Loucy (cell line): ENCODE data around the gene ATG4D.
A peak's percentile ranks its signal among the peaks of the same experiment; 100 is the strongest.

Experiments used
- H2AFZ ChIP-seq: fragments of 200-600 bp; sonication (generic); 2 replicates; pipeline ENCODE4 v1.6.0; 2016; ENCODE audit warnings: antibody characterized with exemption, mild to moderate bottlenecking, low read length, moderate library complexity
- H3F3A ChIP-seq: fragments of 200-600 bp; 2 replicates; pipeline ENCODE4 v1.6.0; 2016; ENCODE audit warnings: antibody characterized with exemption, low read depth, mild to moderate bottlenecking
- H3K27me3 ChIP-seq: fragments of 200-600 bp; sonication (generic); 2 replicates; pipeline ENCODE4 v1.6.1; 2014; ENCODE audit warnings: low read length, mild to moderate bottlenecking; ENCODE audit not compliant: insufficient read depth, poor library complexity, severe bottlenecking
- H3K36me3 ChIP-seq: fragments of 200-600 bp; sonication (generic); 2 replicates; pipeline ENCODE4 v1.6.1; 2016; ENCODE audit warnings: low read length; ENCODE audit not compliant: insufficient read depth
- H3K4me1 ChIP-seq: fragments of 200-600 bp; sonication (generic); 2 replicates; pipeline ENCODE4 v1.5.1; 2014; ENCODE audit warnings: low read length, mild to moderate bottlenecking; ENCODE audit not compliant: insufficient read depth, poor library complexity, severe bottlenecking
- H3K4me2 ChIP-seq: fragments of 200-600 bp; sonication (generic); 2 replicates; pipeline ENCODE4 v1.6.0; 2014; ENCODE audit warnings: antibody characterized with exemption, low read length, low read depth, mild to moderate bottlenecking; ENCODE audit not compliant: poor library complexity, severe bottlenecking
- H3K4me3 ChIP-seq: fragments of 200-600 bp; sonication (generic); 2 replicates; pipeline ENCODE4 v1.5.1; 2014; ENCODE audit warnings: low read length, mild to moderate bottlenecking, mixed read lengths; ENCODE audit not compliant: poor library complexity, severe bottlenecking
- H3K79me2 ChIP-seq: fragments of 200-600 bp; sonication (generic); 2 replicates; pipeline ENCODE4 v1.6.1; 2014; ENCODE audit warnings: low read length; ENCODE audit not compliant: insufficient read depth
- H3K9ac ChIP-seq: fragments of 200-600 bp; sonication (generic); 2 replicates; pipeline ENCODE4 v1.6.0; 2014; ENCODE audit warnings: mild to moderate bottlenecking, low read depth, low read length, moderate library complexity; ENCODE audit not compliant: poor library complexity, severe bottlenecking
- H3K9me2 ChIP-seq: fragments of 200-600 bp; sonication (generic); replicated peaks from 2 replicates; pipeline ENCODE4 v1.6.1; 2016; ENCODE audit warnings: low read depth, low read length, mixed read lengths
- H3K9me3 ChIP-seq: fragments of 200-600 bp; sonication (generic); 2 replicates; pipeline ENCODE4 v1.6.1; 2014; ENCODE audit warnings: mild to moderate bottlenecking, antibody characterized with exemption, low read length, low read depth; ENCODE audit not compliant: insufficient read depth
- H4K20me1 ChIP-seq: fragments of 200-600 bp; sonication (generic); 2 replicates; pipeline ENCODE4 v1.6.0; 2014; ENCODE audit warnings: antibody characterized with exemption, low read length, mild to moderate bottlenecking; ENCODE audit not compliant: insufficient read depth, poor library complexity, severe bottlenecking
- CTCF ChIP-seq: fragments of 200-600 bp; sonication (generic); conservative IDR thresholded peaks from 2 replicates; pipeline ENCODE4 v1.5.1; 2014; ENCODE audit warnings: mild to moderate bottlenecking, antibody characterized with exemption, low read length
- EZH2phosphoT487 ChIP-seq: fragments of 200-600 bp; IDR thresholded peaks from 2 replicates; pipeline ENCODE4 v1.6.1; 2018; ENCODE audit warnings: antibody characterized with exemption, mild to moderate bottlenecking, moderate library complexity, borderline replicate concordance

The ATG4D gene

GRCh38 chr19:10552510-10553053 lies 8.9 kb downstream of the ATG4D start:
- peaks cover 52% of the 10 kb centered on the region for H3K4me1 ChIP-seq
- no peak for TF ChIP-seq EZH2phosphoT487
- TF ChIP-seq CTCF = no peak
- H2AFZ ChIP-seq = no peak overlapping the region
- H3K79me2 ChIP-seq = peaks cover 60% of the 10 kb centered on the region
- H3F3A ChIP-seq = peaks cover 36% of the 10 kb centered on the region
- H3K9ac ChIP-seq = peak overlapping the region; percentile 78
- H3K36me3 ChIP-seq = peaks cover 67% of the 10 kb centered on the region; the same call in 1 of the 2 replicates
- no peaks in the 10 kb centered on the region for H3K27me3 ChIP-seq
- H3K4me3 ChIP-seq = peak overlapping the region; percentile 58
- no peaks in the 10 kb centered on the region for H3K9me3 ChIP-seq
- no peaks in the 10 kb centered on the region for H4K20me1 ChIP-seq
- peak overlapping the region; percentile 77 for H3K4me2 ChIP-seq
- H3K9me2 ChIP-seq = no peaks in the 10 kb centered on the region

- H3K4me1 ChIP-seq = peaks cover 52% of the 10 kb centered on the region
- H2AFZ ChIP-seq = no peak overlapping the region
- H3K9me2 ChIP-seq = no peaks in the 10 kb centered on the region
- H3K4me3 ChIP-seq = peak overlapping the region; percentile 58
- no peaks in the 10 kb centered on the region for H3K27me3 ChIP-seq
- peaks cover under 1% of the 10 kb centered on the region for H4K20me1 ChIP-seq
- H3K9ac ChIP-seq = peak overlapping the region; percentile 78
- no peaks in the 10 kb centered on the region for H3K9me3 ChIP-seq
- H3K79me2 ChIP-seq = peaks cover 62% of the 10 kb centered on the region
- H3F3A ChIP-seq = peaks cover 36% of the 10 kb centered on the region
- H3K36me3 ChIP-seq = peaks cover 71% of the 10 kb centered on the region; the same call in 1 of the 2 replicates
- peak overlapping the region; percentile 77 for H3K4me2 ChIP-seq
- TF ChIP-seq CTCF = no peak
- no peak for TF ChIP-seq EZH2phosphoT487
Measured at GRCh38 chr19:10553087-10553667, 9.5 kb downstream of the ATG4D start.

- H3K9ac ChIP-seq = peak overlapping the region; percentile 90
- H3K4me2 ChIP-seq = peak overlapping the region; percentile 77
- peaks cover 52% of the 10 kb centered on the region for H3K4me1 ChIP-seq
- H3K79me2 ChIP-seq = peaks cover 57% of the 10 kb centered on the region
- peaks cover 4% of the 10 kb centered on the region for H4K20me1 ChIP-seq
- peak overlapping the region; percentile 59 for H3K4me3 ChIP-seq
- H3K9me3 ChIP-seq = no peaks in the 10 kb centered on the region
- no peaks in the 10 kb centered on the region for H3K9me2 ChIP-seq
- H3F3A ChIP-seq = peaks cover 36% of the 10 kb centered on the region
- no peak for TF ChIP-seq EZH2phosphoT487
- TF ChIP-seq CTCF = no peak
- H2AFZ ChIP-seq = no peak overlapping the region
- H3K27me3 ChIP-seq = no peaks in the 10 kb centered on the region
- peaks cover 67% of the 10 kb centered on the region; the same call in 1 of the 2 replicates for H3K36me3 ChIP-seq
Measured at GRCh38 chr19:10553943-10554381, 10.3 kb downstream of the ATG4D start.
